ENCODE results near the gene IGFBP5.

Gene IGFBP5

DNA sequence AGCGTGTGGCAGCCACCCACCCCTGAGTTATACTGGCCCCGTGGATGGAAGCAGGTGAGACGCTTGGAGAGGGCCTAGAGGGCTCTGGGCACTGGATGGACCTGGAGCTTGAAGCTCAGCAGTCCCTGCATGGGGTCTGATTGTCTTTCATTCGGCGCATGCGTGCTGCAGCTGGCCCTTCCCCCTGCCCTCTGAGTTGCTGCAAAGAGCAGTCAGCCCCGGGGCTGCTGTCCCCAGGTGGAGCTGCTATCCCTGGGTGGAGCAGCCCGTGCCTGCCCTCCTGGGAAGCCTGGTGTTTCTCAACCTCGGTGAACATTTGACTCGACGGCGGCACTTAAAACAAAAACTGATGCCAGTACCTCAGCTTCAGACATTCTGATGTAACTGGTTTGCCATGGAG, 29.6 kb downstream of the IGFBP5 start:
- peak; percentile 51 for DNase-seq (ENCODE audit: low read depth, low spot score)

DNA sequence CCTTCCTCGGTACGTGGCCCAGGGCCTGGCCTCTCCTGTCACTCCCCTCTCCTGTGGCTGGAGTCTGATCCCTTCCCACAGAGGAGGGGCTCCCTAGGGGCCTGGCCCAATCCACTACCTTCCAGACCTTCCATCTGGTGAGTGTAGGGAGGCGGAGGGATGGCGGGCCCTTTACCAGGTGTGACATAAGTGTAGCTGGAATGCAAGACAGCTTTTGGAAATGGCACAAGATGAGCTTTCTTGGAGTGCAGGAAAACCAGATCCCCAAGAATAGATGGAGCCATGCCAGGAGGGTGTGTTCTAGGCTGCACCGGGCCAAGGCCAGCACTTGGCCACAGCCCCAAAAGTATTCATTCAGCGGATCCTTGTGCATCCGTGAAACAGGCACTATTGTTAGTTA, 30.1 kb downstream of the IGFBP5 start:
- DNase-seq (ENCODE audit: low read depth, low spot score) = peak; percentile 52

DNA sequence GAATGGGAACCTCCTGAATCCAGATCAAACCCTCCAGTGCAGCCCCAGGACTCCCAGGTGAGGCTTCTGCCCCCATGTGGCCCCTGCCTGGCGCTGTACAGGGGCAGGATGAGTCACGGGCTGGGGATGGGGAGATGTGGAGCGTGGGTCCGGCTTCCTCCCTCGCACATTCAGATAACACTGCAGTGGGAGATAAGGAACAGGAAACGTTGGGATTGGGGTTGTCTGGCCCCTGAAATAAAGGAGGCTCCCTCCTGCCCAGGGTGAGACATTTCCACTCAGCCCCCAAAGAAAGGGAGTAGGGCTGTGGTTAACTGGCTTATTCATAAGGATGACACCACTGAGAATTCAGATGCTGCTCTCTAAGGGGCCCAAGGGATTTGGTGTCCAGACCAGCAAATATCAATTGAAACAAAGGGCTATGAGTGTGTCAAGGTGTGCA, 30.7 kb downstream of the IGFBP5 start:
- DNase-seq (ENCODE audit: low read depth, low spot score) = peak; percentile 48

DNA sequence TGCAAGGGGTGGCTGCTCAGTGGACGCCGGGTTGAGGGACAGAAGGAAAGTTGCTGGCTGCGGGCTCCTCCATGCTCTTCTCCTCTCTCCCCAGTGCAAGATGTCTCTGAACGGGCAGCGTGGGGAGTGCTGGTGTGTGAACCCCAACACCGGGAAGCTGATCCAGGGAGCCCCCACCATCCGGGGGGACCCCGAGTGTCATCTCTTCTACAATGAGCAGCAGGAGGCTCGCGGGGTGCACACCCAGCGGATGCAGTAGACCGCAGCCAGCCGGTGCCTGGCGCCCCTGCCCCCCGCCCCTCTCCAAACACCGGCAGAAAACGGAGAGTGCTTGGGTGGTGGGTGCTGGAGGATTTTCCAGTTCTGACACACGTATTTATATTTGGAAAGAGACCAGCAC, 31.5 kb downstream of the IGFBP5 start:
- DNase-seq (ENCODE audit: low read depth, low spot score) = no peak

DNA sequence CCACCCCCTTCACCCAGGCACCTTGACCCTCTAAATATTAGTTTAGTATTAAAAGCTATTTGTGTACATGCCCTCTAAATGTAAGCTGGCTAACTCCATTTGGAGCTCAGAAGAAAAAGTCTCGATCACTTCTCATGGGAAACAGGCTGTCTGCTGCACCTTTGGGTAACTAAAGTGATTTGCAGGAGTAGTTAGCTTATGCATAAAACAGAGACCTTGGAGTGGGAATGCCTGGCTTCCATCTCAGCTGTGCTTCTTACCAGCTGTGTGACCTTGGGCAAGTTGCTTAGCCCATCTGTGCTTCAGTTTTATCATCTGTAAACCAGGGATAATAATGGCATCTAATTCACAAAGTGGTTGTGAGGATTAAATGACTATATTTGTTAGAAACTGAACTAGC, 32.2 kb downstream of the IGFBP5 start:
- no peak for DNase-seq (ENCODE audit: low read depth, low spot score)

DNA sequence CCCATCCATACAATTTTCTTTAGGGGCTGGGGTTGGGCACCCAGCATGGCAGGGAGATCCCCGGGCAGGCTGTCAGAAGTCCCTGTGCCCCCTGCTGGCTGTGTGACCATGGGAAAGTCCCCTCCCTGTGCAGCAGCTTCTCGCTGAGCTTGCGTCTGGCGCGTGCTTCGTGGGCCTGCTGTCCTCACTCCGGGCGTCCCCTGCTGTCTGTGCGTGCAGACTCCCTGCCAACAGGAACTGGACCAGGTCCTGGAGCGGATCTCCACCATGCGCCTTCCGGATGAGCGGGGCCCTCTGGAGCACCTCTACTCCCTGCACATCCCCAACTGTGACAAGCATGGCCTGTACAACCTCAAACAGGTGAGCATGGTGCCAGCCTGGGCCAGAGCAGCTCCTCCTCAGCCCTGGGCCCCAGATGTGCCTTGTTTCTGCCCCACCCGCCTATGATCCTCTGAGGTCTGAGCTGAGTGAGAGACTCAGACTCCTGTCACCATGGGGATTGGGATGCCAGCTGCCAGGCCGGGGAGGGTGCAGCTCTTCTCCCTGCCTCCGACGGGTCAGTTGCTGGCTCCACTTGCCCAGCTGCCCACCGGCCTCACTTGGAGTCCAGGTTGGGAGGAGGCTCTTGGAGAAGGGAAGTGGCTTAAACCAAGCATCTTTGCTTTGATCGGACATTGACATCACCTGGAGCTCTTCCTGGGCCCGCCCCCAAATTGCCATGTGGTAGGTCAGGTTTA, 33.5 kb downstream of the IGFBP5 start:
- DNase-seq (ENCODE audit: low read depth, low spot score) = no peak

DNA sequence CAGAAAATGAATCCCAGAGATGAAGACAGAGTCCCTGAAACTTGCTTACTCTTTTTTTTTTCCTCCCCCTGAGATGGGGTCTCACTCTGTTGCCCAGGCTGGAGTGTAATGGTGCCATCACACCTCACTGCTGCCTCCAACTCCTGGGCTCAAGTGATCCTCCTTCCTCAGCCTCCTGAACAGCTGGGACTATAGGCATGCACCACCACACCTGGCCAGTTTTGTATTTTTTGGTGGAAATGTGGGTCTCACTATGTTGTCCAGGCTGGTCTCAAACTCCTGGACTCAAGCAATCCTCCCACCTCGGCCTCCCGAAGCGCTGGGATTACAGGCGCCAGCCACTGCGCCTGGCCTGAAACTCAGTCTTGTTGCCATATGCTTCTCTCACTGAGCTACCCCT, 34.3 kb downstream of the IGFBP5 start:
- DNase-seq (ENCODE audit: low read depth, low spot score) = no peak

DNA sequence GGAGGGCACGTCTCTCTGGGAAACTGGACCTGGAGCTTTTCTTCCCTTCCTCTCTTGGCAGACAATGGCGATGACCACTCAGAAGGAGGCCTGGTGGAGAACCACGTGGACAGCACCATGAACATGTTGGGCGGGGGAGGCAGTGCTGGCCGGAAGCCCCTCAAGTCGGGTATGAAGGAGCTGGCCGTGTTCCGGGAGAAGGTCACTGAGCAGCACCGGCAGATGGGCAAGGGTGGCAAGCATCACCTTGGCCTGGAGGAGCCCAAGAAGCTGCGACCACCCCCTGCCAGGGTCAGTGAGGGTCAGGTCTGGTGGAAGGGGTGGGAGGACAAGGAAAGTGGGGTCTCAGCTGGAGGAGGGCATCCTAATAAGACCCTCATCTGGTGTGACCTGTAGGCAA, 34.9 kb downstream of the IGFBP5 start:
- no peak for DNase-seq (ENCODE audit: low read depth, low spot score)

DNA sequence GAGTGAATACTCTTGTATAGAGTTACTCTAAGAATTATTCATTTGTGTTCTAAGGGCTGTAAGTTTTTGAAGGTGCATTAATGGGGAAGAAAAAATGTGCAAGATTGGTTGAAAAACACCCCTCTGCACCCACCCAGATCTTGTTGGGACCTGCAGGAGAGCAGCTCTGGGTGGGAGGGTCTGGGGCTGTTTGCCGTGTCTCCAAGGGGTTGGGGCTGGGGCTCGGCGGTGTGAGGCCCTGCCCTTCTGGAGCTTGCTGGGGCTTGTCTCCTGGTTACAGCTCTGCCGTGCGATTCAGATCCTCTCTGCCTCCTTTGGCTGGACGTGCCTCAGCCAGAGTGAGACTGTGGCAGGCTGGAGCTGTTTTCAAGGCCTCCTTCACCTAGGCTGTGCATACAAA, 36.1 kb downstream of the IGFBP5 start:
- DNase-seq (ENCODE audit: low read depth, low spot score) = no peak

DNA sequence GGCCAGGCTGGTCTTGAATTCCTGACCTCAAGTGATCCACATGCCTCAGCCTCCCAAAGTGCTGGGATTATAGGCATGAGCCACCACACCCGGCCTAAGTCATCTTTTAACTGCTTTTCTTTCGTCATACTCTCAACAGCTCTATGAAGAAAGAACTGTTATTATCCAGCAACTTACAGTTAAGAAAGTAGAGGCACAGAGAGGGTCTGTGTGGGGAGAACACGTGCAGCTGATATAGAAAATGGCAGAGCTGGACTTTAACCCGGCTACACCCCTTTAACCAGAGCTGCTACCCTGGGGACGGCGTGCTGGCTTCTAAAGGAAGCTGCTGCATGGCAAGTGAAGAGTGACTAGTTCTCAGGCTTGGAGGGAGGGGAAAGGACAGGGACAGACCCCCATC, 36.6 kb downstream of the IGFBP5 start:
- DNase-seq (ENCODE audit: low read depth, low spot score) = no peak

DNA sequence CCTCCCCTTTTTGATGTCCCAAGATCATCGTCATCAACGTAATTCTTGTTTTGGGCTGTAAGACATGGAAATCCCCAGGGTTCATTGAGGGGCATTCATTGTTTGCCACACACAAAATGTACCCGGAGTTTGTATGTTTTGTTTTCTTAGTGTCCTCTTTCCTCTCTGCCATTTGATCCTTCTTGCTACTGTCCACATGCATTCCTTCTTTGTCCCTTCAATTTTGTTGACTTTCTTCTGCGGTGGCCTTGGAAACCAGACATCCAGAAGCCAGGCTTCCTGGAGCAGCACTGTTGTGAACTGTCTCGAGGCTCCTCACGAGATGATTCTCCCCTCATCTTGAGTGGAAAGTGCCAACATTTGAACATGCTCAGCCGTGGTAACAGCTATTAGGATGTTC, 37.4 kb downstream of the IGFBP5 start:
- DNase-seq (ENCODE audit: low read depth, low spot score) = no peak

DNA sequence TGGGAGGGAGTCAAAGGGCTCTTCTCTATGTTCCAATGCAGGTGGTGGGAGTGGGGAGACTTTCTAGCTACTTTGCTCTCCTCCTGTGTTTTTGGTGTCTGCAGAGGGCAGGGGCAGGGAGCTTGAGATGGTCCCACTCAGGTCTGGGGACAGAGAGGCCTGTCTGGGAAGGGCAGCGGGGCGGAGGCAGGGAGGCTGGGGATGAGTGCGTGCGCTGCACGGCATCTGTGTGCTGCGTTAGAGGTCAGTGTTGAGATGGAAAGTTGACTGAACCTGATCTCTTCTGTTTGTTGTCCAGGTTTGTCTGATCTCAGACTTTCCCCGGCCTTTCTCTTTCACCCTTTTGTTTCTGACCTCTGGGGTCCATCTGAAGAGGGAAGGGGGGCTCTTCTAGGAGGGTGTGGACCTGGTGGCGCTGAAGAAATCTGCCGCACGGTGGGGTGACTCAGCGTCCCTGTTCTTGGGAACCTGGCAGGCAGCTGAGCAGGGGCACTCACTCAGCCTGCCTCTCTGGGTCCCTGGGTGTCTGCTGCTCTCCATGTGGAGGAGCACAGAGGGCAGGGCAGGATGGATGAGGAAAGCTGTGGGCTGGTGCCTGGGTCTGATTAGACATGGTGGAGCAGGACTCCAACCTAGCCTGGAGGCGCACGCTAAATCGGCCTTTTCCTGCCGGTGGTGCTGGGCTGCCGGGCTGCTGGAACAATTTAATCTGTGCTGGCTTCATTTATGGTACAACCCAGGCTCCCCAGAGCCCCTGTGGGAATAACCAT, 38.1 kb downstream of the IGFBP5 start:
- no peak for DNase-seq (ENCODE audit: low read depth, low spot score)

DNA sequence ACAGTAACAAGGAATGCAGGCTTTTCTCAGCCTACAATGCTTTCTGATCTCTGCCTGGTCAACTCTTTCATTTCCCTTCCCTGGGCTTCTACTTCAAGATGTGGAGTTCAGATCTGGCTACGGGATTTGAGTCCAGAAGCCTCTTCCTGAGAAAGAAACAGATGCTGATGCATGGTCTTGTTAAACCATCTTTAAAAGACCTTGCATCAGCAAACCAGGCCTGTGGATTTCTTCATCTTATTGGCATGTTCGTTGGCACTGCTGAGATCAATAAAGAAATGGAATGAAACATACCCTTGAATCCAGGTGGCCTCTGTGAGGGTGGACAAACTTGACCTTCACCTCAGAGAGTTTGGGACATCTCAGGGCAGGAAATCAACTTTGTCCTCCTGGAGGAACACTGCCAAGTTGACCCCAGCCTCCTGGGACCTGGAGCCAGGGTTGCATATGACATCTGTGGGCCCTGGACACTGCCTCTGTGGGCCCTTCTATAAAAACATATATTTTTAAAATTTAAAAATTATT, 40.8 kb downstream of the IGFBP5 start:
- no peak for DNase-seq (ENCODE audit: low read depth, low spot score)

DNA sequence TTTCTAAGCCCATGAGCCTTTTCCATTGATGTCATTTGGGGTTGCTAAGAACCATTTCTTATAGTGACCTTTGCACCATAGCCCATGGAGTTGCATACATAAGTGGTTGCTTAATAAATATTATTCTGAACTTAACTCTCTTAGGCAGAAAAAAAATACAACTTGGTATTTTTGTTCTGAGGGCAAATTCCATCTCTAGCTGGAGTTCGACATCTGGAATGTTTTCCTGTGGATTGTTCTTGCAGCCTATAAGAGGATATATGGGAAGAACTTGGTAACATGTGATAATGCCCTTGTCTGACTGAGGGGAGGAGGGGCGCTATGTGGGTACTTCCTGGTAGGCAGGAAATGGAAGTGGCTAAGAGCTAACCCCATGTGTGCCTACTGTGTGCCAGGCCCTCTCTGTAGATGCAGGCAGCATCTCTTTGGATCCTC, 41.4 kb downstream of the IGFBP5 start:
- DNase-seq (ENCODE audit: low read depth, low spot score) = no peak

DNA sequence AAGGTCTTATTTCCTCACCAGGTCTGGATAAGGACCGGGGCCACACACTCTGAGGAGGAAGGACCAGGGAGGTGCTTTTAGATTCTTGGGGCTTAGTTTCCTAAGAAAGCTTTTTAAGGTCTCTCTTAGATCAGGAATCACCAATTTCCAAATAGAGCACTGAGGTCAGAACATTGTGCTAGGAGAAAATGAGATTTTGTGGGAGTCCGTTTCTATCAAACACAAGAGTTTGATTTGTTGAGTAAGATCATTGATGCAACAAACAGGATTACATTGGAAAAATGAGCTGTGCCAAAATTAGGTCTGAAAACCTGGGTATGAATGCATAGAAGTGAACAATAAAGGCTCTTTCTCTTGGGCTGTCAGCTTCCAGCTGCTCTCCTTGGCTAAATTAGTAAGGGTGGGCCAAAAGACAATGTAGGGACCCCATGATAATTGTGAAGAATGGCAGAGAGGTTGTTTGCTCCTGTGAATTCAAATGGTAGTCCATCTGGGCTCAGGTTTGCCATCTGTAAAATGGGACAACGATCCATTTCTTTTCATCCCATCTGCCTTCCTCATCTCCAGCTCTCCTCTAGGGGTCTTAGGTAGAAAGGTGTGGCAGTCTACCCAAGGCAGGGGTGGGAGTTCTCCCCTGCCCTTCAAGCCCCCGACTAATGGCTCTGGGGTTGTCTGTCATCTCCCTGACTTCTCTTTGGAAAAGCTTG, 42.1 kb downstream of the IGFBP5 start:
- DNase-seq (ENCODE audit: low read depth, low spot score) = no peak

DNA sequence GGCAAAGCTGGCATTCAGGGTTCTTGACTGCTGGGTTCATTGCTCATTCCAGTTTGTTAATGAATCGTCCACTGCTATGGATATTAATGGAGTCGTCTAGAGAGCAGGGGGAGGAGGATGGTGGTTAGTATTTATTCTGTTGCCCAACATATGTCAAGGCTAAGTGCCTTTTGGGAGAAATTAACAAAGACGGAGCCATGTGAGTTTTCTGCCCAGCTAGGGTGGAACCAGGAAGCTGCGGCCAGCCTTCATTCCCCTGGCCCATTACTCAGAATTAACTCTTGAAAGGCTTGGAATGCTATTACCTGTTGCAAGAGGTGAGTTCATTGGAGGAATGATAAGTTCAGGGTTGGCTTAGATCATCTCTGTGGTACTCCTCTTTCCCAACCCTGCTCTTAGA, 42.8 kb downstream of the IGFBP5 start:
- no peak for DNase-seq (ENCODE audit: low read depth, low spot score)

DNA sequence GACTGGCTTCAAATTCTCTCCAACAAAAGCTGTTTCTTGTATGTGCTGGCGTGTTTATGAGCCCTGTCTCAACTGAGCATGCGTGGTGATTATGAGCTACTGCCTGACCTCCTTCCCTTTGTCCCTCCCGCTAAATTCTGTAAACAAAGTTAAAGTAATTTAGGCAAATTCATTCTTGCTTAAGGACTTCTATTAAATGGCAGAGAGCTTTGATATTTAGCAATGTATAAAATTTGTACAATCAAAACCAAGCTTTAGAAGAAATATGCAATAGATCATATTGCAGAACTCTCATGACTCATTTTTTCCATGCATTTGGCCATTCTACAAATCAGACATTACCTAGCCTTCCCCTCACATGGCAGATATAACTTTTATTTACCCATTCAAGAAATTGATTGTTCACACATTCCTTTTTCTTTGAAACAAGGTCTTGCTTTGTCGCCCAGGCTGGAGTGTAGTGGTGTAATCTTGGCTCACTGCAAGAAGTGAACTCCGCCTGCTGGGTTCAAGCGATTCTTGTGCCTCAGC, 43.9 kb downstream of the IGFBP5 start:
- DNase-seq (ENCODE audit: low read depth, low spot score) = no peak

DNA sequence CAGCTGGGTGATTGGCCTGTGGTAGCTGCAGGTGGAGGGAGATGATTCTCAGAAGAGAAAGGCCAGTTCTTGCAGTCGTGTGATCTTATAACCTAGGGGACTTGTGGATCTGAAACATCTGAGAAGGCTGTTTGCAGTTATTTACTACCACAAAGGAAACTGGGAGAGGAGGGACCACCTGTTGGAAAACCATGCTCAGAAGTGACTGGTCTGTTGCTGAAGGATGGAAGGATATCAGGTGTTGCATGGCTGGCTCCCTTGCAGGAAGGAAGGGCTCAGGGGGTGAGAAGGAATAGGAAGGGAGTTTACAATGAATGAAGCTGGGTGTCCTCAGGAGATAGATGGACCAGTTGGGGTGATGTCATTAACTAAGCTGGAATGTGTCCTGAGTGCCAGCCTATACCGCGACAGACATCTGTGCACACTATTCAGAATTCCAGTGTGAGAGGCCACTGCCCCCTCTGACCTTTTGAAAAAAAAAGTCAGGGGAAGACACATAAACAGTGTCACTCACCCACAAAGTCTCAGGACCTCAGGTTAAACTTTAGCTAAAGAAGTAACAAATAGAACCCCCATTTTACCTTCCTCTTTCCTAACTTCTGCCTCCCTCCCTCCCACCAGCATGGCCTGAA, 44.6 kb downstream of the IGFBP5 start:
- no peak for DNase-seq (ENCODE audit: low read depth, low spot score)

DNA sequence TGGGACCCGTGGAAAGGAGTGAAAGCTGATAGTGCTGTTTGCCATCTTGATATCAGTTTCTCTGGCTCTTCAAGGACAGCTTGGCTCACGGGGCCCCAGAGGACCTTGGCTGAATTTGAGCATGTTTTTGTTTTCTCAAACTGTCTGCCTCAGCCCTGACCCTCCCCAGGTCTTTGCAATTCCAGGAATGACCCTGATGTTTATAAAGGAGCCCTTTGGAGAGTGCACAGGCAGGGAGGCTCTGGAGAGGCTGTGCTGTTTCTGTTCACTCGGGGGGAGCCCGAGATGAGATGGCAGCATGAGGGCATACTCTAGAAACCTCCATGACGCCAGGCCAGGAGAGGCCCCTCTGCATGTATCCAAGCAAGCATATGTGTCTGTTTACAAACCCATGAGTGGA, 45.8 kb downstream of the IGFBP5 start:
- no peak for DNase-seq (ENCODE audit: low read depth, low spot score)

DNA sequence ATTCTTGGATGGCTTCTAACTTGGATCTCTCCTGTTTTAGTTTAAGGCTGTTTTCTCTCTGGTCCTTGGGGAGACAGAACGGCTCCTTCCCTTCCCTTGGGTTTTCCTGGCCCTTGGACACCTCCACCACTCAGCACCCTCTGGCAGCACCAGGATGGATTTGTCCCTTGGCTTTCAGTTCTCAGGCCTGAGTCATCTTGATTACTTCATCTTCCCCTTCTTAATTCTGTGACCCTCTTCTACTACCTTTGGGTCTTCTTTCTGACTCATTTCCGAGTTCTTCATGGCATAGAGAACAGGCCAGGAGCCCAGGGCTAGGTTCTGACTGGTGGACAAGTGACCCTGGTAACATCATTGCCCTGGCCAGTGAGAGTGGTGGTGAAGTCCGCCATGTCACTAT, 47.2 kb downstream of the IGFBP5 start:
- DNase-seq (ENCODE audit: low read depth, low spot score) = no peak

DNA sequence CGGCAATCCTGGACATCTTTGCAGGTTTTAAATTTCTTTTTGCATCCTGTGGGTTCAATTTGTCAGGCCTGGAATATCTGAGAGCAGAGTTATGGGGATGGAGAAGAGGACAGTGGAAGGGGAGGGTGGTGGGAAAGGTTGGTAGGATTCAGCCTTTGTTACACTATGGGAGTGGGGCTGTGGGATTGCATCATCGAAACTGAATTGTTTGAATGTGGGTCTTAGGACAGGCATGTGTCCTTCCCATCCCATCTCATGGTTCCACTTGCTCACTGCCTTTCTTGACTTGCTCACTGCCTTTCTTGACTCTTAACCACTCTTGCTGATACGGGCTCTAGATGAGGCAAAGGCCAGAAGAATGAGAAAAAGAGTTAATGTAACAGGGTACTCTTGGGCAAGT, 49.2 kb downstream of the IGFBP5 start:
- no peak for DNase-seq (ENCODE audit: low read depth, low spot score)

DNA sequence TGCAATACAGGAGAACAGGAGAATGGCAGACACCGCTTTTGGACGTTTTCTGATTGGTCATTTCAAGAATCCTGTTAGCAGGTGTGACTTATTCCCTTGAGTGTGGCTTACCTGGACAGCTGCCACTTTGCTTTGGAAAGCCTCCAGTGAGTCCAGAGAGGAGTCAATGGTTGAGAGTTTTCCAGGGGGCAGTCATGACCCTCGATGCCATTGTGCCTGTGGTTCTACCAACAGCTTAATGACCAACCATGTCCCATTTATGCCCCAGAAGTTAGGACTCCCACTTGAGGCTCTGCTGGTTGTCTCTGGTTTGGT, 49.8 kb downstream of the IGFBP5 start:
- DNase-seq (ENCODE audit: low read depth, low spot score) = no peak
